ENCODE data around the gene USP48.
"Not testable (repeated sequence)": the region's sequence is repeated elsewhere in the genome, so short reads cannot be mapped to it uniquely, and the experiment has no call there.

The USP48 gene

DNA sequence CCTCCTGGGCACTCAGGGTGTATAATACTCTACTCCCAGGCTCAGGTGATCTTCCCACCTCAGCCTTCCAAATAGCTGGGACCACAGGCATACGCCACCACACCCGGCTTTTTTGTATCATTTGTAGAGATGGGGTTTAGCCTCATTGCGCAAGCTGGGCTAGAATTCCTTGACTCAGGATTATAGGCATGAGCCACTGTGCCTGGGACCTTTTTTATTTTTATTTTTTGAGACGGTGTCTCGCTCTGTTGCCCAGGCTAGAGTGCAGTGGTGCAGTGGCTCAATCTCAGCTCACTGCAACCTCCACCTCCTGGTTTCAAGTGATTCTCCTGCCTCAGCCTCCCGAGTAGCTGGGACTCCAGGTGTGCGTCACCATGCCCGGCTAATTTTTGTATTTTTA lies 15.8 kb downstream of the USP48 start:
- not testable (repeated sequence) for H3K4ac ChIP-seq (ENCODE audit: low read depth in 1 of 2, low read length in 2 of 2); H3K14ac ChIP-seq (ENCODE audit: low read length in 2 of 2); H2AFZ ChIP-seq (ENCODE audit: low read depth, low read length); H2BK5ac ChIP-seq (ENCODE audit: low read depth, low read length, poor library complexity, severe bottlenecking); H2BK12ac ChIP-seq (ENCODE audit: low read length in 2 of 2); H3K23ac ChIP-seq (ENCODE audit: low read length in 2 of 2); H2AK5ac ChIP-seq (ENCODE audit: low read length, severe bottlenecking); H2BK120ac ChIP-seq (ENCODE audit: low read depth, low read length); H3K9ac ChIP-seq (ENCODE audit: low read length); H4K91ac ChIP-seq (ENCODE audit: low read length); H3K27me3 ChIP-seq (ENCODE audit: control insufficient read depth in 1 of 2, insufficient read depth in 1 of 2, low read length in 2 of 2); H3K4me1 ChIP-seq (ENCODE audit: control insufficient read depth, insufficient read depth, low read depth, low read length); H3K18ac ChIP-seq (ENCODE audit: low read depth in 1 of 2, low read length in 2 of 2); H4K8ac ChIP-seq (ENCODE audit: low read length); H3K4me3 ChIP-seq (ENCODE audit: insufficient read depth in 1 of 2, low read depth in 1 of 2, low read length in 2 of 2); H3K9me3 ChIP-seq (ENCODE audit: control insufficient read depth, low read length); H3K27ac ChIP-seq (ENCODE audit: low read length, poor library complexity, severe bottlenecking); H3K36me3 ChIP-seq (ENCODE audit: control insufficient read depth in 1 of 2, insufficient read depth in 2 of 2, low read depth in 1 of 2, low read length in 2 of 2); H3K79me1 ChIP-seq (replicated peaks; ENCODE audit: low read length, poor library complexity, severe bottlenecking); DNase-seq; H2BK15ac ChIP-seq (ENCODE audit: low read depth, poor library complexity, severe bottlenecking); H3K4me2 ChIP-seq (ENCODE audit: low read length, poor library complexity, severe bottlenecking)
- 98% methylated on average over 6 of the region's 8 CpGs for WGBS

GRCh38 chr1:21766210-21766609 lies 16.7 kb downstream of the USP48 start:
- no peak overlapping the region for H3K23ac ChIP-seq (ENCODE audit: low read length in 2 of 2)
- no peak for DNase-seq
- H3K14ac ChIP-seq (ENCODE audit: low read length in 2 of 2): no peak overlapping the region
- H4K8ac ChIP-seq (ENCODE audit: low read length): no peak overlapping the region
- H2AK5ac ChIP-seq (ENCODE audit: low read length, severe bottlenecking): no peak overlapping the region
- peaks cover 4% of the 10 kb centered on the region for H3K79me1 ChIP-seq (replicated peaks; ENCODE audit: low read length, poor library complexity, severe bottlenecking)
- no peak overlapping the region for H2BK15ac ChIP-seq (ENCODE audit: low read depth, poor library complexity, severe bottlenecking)
- H3K4me1 ChIP-seq (ENCODE audit: control insufficient read depth, insufficient read depth, low read depth, low read length): peaks cover 7% of the 10 kb centered on the region
- no peak overlapping the region for H3K4ac ChIP-seq (ENCODE audit: low read depth in 1 of 2, low read length in 2 of 2)
- H2BK120ac ChIP-seq (ENCODE audit: low read depth, low read length): no peak overlapping the region
- no peak overlapping the region for H3K4me2 ChIP-seq (ENCODE audit: low read length, poor library complexity, severe bottlenecking)
- H2BK5ac ChIP-seq (ENCODE audit: low read depth, low read length, poor library complexity, severe bottlenecking): no peak overlapping the region
- WGBS: 98% methylated on average over 4 of the region's 4 CpGs
- H2BK12ac ChIP-seq (ENCODE audit: low read length in 2 of 2): no peak overlapping the region
- H2AFZ ChIP-seq (ENCODE audit: low read depth, low read length): no peak overlapping the region
- H3K27ac ChIP-seq (ENCODE audit: low read length, poor library complexity, severe bottlenecking): no peak overlapping the region
- H3K36me3 ChIP-seq (ENCODE audit: control insufficient read depth in 1 of 2, insufficient read depth in 2 of 2, low read depth in 1 of 2, low read length in 2 of 2): peaks cover 4 to 7% of the 10 kb centered on the region in 2 experiments
- H3K9me3 ChIP-seq (ENCODE audit: control insufficient read depth, low read length): no peaks in the 10 kb centered on the region
- no peak overlapping the region for H3K4me3 ChIP-seq (ENCODE audit: insufficient read depth in 1 of 2, low read depth in 1 of 2, low read length in 2 of 2)
- H3K18ac ChIP-seq (ENCODE audit: low read depth in 1 of 2, low read length in 2 of 2): no peak overlapping the region
- H4K91ac ChIP-seq (ENCODE audit: low read length): no peak overlapping the region
- no peak overlapping the region for H3K9ac ChIP-seq (ENCODE audit: low read length)
- no peaks in the 10 kb centered on the region for H3K27me3 ChIP-seq (ENCODE audit: control insufficient read depth in 1 of 2, insufficient read depth in 1 of 2, low read length in 2 of 2)

DNA sequence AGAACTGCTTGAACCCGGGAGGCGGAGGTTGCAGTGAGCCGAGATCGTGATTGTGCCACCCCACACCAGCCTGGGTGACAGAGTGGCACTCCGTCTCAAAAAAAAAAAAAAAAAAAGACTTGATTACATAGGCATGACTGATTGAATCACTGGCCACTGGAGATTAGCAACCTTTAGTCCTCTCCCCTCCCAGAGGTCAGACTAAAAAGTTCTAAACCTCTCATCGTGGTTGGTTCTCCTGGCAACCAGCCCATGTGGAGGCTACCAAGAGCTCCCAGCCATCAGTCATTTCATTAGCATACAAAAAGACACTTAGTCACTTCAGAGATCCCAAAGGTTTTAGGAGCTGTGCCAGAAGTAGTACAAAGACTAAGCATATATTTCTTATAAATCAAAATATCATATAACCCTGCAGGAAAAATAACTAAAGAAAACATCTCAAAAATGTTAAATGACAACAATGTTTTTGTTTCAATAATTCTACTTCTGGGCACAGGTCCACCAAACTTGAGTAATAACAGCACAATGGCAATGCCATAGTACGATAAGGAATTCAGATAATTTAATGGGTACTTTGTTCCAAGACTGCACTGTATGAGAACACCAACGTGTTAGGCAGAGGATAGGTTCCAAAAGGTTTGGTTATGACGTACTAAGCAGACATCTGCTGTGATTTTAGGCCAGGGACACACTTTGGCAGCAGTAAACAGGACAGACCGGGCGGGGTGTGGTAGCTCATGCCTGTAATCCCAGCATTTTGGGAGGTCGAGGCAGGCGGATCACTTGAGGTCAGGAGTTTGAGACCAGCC lies 18.1 kb downstream of the USP48 start:
- Histone ChIP-seq H2BK120ac (ENCODE audit: low read depth, low read length) (no peak overlapping the region), H2BK5ac (ENCODE audit: low read depth, low read length, poor library complexity, severe bottlenecking) (no peak overlapping the region), H3K79me1 (replicated peaks; ENCODE audit: low read length, poor library complexity, severe bottlenecking) (peaks cover 4% of the 10 kb centered on the region), H3K4me2 (ENCODE audit: low read length, poor library complexity, severe bottlenecking) (no peak overlapping the region), H2AFZ (ENCODE audit: low read depth, low read length) (no peak overlapping the region), H3K9me3 (ENCODE audit: control insufficient read depth, low read length) (no peaks in the 10 kb centered on the region), H3K27ac (ENCODE audit: low read length, poor library complexity, severe bottlenecking) (no peak overlapping the region), H3K4ac (ENCODE audit: low read depth in 1 of 2, low read length in 2 of 2) (no peak overlapping the region), H3K23ac (ENCODE audit: low read length in 2 of 2) (no peak overlapping the region), H3K27me3 (ENCODE audit: control insufficient read depth in 1 of 2, insufficient read depth in 1 of 2, low read length in 2 of 2) (no peaks in the 10 kb centered on the region), H3K36me3 (ENCODE audit: control insufficient read depth in 1 of 2, insufficient read depth in 2 of 2, low read depth in 1 of 2, low read length in 2 of 2) (peaks cover 4 to 7% of the 10 kb centered on the region in 2 experiments), H3K18ac (ENCODE audit: low read depth in 1 of 2, low read length in 2 of 2) (no peak overlapping the region), H3K9ac (ENCODE audit: low read length) (peak overlapping the region; percentile 45), H2BK15ac (ENCODE audit: low read depth, poor library complexity, severe bottlenecking) (no peak overlapping the region), H3K14ac (ENCODE audit: low read length in 2 of 2) (no peak overlapping the region), H3K4me1 (ENCODE audit: control insufficient read depth, insufficient read depth, low read depth, low read length) (peaks cover 7% of the 10 kb centered on the region), H2AK5ac (ENCODE audit: low read length, severe bottlenecking) (peak overlapping the region; percentile 47), H4K91ac (ENCODE audit: low read length) (no peak overlapping the region), H2BK12ac (ENCODE audit: low read length in 2 of 2) (no peak overlapping the region), H3K4me3 (ENCODE audit: insufficient read depth in 1 of 2, low read depth in 1 of 2, low read length in 2 of 2) (no peak overlapping the region), H4K8ac (ENCODE audit: low read length) (no peak overlapping the region)
- DNase-seq: peak; percentile 49
- 85% methylated on average over 13 of the region's 13 CpGs for WGBS

DNA sequence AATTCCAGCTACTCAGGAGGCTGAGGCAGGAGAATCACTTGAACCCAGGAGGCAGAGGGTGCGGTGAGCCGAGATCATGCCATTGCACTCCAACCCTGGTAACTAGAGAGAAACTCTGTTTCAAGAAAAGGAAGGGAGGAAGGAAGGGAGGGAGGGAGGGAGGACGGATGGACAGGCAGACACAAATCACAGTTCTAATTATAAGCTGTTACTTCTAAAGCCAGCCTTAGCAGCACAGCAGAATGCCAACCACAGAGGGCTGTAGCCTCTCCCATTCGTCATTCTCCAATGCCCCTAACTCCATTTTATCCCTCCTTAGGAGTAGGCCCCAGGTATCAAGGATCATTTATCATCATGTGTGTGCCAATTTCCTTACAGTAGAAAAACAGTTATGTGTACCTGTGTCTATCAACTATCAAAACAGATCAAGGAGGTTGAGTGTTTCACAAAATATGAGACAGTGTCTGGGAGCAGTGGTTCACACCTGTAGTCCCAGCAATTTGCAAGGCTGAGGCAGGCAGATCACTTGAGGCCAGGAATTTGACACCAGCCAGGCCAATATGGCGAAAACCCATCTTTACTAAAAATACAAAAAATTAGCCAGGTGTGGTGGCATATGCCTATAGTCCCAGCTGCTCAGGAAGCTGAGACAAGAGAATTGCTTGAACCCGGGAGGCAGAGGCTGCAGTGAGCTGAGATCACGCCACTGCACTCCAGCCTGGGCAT lies 19.1 kb downstream of the USP48 start:
- H2BK15ac ChIP-seq (ENCODE audit: low read depth, poor library complexity, severe bottlenecking): no peak overlapping the region

More for the DNA sequence above, 19.1 kb downstream of the USP48 start:
- Histone ChIP-seq H3K23ac (ENCODE audit: low read length in 2 of 2) (no peak overlapping the region), H4K91ac (ENCODE audit: low read length) (no peak overlapping the region), H2BK120ac (ENCODE audit: low read depth, low read length) (no peak overlapping the region), H3K36me3 (ENCODE audit: control insufficient read depth in 1 of 2, insufficient read depth in 2 of 2, low read depth in 1 of 2, low read length in 2 of 2) (peaks cover 2% of the 10 kb centered on the region in 2 experiments), H3K27ac (ENCODE audit: low read length, poor library complexity, severe bottlenecking) (no peak overlapping the region), H4K8ac (ENCODE audit: low read length) (no peak overlapping the region), H2AFZ (ENCODE audit: low read depth, low read length) (no peak overlapping the region), H3K4me1 (ENCODE audit: control insufficient read depth, insufficient read depth, low read depth, low read length) (peaks cover 7% of the 10 kb centered on the region), H3K18ac (ENCODE audit: low read depth in 1 of 2, low read length in 2 of 2) (no peak overlapping the region), H3K79me1 (replicated peaks; ENCODE audit: low read length, poor library complexity, severe bottlenecking) (peaks cover 4% of the 10 kb centered on the region), H3K4me2 (ENCODE audit: low read length, poor library complexity, severe bottlenecking) (no peak overlapping the region), H3K4ac (ENCODE audit: low read depth in 1 of 2, low read length in 2 of 2) (no peak overlapping the region), H3K9me3 (ENCODE audit: control insufficient read depth, low read length) (no peaks in the 10 kb centered on the region), H3K14ac (ENCODE audit: low read length in 2 of 2) (no peak overlapping the region), H3K4me3 (ENCODE audit: insufficient read depth in 1 of 2, low read depth in 1 of 2, low read length in 2 of 2) (no peak overlapping the region), H2BK5ac (ENCODE audit: low read depth, low read length, poor library complexity, severe bottlenecking) (no peak overlapping the region), H3K27me3 (ENCODE audit: control insufficient read depth in 1 of 2, insufficient read depth in 1 of 2, low read length in 2 of 2) (no peaks in the 10 kb centered on the region), H3K9ac (ENCODE audit: low read length) (no peak overlapping the region), H2BK12ac (ENCODE audit: low read length in 2 of 2) (no peak overlapping the region), H2AK5ac (ENCODE audit: low read length, severe bottlenecking) (no peak overlapping the region)
- 94% methylated on average over 6 of the region's 7 CpGs for WGBS
- DNase-seq: no peak
